HG03135 (cell line): ENCODE data around the gene ZNF576.
"Not testable (repeated sequence)": the region's sequence is repeated elsewhere in the genome, so short reads cannot be mapped to it uniquely, and the experiment has no call there.

ENCODE experiments used
- ATAC-seq: cut with Tn5 transposase; IDR thresholded peaks from one replicate; pipeline ENCODE4 v1.9.1; 2021; ENCODE audit warnings: mild to moderate bottlenecking, moderate library complexity; ENCODE audit not compliant: unreplicated experiment

The ZNF576 gene

DNA sequence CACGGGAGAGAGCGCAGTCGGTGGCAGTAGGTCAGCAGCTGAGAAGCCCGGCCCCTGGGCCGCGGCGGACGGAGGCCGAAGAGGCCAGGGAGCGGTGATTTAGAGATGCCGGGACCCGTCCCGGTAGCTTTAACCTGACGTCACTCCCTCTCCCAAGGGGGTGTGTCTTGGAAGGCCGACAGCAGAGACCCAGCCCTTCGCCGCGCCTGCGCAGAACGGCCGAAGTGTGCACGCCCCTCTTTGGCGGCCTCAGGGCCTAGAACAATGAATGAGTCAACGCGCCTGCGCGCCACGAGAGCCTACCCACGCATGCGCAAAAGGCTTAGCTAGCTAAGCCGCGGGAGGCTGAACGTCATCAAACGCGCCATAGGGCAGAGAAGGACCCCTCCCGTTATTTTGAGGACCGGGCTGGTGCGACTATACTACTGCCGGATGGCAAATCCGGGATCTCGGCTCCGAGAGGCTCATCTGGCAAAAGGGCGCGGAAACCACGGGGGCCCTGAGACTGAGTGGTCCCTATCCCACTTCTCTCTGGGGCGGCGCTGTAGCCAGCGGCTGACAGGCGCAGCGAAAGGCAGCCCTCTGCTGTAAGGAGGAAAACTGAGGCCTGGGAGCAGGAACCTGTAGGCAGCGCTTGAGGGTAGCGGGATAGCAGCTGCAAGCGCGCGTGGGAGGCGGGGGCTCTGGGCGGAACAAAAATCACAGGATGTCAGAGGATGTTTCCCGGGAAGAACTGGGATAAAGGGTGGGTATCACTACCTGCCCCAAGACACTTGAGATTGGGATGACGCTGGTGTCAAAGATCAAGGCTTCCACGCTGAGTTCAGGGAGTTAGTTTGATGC, at the start of gene ZNF576, which contains the start of gene IRGQ:
ZNF576 (plus strand) TSS at position 597 of the 843 bp plus-strand sequence. CDS start 514 bp downstream, outside the sequence.
IRGQ (minus strand) TSS at position 136 of the 843 bp plus-strand sequence. CDS start 796 bp downstream, outside the sequence.
- peak; percentile 73 for ATAC-seq

DNA sequence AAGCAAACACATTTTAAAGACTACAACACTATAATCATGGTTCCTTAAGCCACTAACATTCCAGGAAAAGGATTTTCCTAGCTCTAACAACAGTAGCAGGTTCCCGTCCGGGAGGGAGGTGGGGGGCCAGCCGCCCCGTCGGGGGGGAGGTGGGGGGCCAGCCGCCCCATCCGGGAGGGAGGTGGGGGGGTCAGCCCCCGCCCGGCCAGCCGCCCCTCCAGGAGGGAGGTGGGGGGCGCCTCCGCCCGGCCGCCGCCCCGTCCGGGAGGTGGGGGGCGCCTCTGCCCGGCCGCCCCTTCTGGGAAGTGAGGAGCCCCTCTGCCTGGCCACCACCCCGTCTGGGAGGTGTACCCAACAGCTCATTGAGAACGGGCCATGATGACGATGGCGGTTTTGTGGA, 48.5 kb upstream of the ZNF576 start:
- not testable (repeated sequence) for ATAC-seq

GRCh38 chr19:43548706-43549105, 47.7 kb upstream of the ZNF576 start:
- ATAC-seq, result no peak

GRCh38 chr19:43551399-43552197, 44.8 kb upstream of the ZNF576 start:
- no peak for ATAC-seq

DNA sequence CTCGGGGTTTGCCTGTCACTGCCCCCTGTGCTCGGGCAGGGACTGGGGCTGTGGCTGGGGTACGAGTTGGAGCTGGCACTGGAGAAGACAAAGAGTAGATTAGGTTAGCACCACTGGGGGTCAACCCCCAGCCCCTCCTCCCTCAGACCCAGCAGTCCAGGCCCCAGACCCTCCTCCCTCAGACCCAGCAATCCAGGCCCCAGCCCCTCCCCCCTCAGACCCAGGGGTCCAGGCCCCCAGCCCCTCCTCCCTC, 44.3 kb upstream of the ZNF576 start:
- no peak for ATAC-seq

DNA sequence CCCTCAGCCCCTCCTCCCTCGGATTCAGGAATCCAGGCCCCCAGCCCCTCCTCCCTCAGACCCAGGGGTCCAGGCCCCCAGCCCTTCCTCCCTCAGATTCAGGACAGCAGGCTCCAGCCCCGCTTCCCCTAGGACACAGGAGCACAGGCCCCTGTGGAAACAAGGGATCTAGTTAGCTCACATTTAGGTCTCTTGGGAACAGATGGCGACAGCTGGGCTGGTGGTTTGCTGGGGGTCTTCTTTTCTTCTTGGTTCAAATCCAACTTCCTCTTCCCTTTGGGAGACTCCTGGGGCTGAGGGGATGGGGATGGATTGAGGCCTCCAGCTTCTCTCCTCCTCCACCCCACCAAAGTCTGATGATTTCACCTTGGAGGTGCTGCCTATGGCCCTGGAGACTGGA, 43.8 kb upstream of the ZNF576 start:
- no peak for ATAC-seq

DNA sequence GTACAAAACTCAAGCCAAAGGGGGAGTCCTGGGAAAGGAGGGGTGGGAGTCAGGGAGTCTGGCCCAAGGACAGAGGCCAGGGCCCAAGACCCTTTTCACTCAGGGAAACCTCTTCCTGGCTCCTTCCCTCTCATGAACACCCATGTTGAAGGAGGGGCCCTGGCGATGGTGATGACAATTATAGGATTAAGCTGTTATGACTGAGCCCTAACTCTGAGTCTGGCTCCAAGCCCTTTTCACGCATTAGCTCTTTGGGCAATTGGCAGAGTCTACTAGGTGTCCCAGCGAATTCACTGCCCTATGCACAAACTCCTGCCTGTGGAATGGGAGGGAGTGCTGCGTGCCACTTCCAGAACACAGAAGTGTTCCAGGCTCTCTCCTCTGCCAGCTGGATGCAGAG, 42.7 kb upstream of the ZNF576 start:
- ATAC-seq, result no peak

GRCh38 chr19:43554317-43554895, 42.0 kb upstream of the ZNF576 start:
- no peak for ATAC-seq

- no peak for ATAC-seq
Measured at GRCh38 chr19:43555185-43555770, 41.1 kb upstream of the ZNF576 start.

DNA sequence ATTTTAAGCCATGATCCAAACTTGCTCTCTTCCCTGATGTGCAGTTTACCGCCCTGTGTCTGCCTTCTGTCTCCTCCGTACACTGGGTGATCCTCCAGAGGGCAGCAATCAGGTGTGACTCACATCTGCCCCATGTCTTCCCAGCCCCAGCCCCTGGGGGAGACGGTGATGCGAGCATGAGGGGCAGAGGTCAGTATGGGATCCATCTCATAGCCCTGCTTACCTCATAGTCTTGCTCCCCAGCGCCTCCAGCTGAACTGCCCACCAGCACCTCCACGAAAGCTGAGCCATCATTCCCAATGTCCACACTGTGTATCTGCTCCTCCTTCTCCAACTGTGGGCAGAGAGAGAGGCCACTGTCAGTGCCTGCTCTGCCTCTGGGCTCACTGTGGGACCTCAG, 35.7 kb upstream of the ZNF576 start:
- ATAC-seq, result no peak

DNA sequence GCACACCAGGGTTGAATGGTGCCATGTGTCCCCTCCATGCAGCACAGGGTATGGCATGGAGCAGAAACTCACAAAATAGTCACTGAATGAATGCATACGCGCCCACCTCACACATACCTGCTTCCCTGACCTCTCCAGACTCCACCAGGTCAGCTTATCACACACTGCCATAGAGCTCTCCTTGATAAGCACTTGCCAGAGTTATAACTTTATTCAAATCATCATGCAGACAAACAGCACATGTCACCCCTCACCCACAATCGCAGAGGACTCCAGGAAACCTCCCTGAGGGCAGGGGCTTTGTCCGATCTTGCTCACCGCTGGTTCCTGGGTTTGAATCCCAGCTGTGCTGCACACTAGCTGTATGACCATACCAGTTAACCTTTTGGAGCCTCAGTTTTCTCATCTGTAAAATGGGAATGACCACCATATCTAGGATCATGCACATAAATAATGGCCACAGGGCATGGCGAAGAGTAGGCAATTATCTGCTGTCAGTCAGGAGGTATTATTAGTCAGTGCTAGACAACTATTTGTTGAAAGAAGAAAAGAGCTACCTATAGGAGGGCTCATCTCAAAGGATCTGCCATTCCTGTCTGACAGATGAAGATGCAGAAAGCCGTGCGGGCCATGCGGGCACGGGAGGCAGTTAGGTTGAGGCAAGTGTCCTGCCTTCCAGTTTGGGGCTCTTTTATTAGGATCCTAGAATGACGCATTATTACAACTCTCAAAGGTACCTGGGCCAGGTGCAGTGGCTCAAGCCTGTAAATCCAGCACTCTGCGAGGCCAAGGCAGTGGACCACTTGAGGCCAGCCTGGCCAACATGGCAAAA, 35.0 kb upstream of the ZNF576 start:
- no peak for ATAC-seq

- no peak for ATAC-seq
Measured at GRCh38 chr19:43562226-43562697, 34.1 kb upstream of the ZNF576 start.

GRCh38 chr19:43562698-43563241, 33.6 kb upstream of the ZNF576 start:
- ATAC-seq, result peak; percentile 73

- no peak for ATAC-seq
Measured at GRCh38 chr19:43563816-43564457, 32.5 kb upstream of the ZNF576 start.

GRCh38 chr19:43564800-43565199, 31.6 kb upstream of the ZNF576 start:
- no peak for ATAC-seq

GRCh38 chr19:43569657-43570056, 26.7 kb upstream of the ZNF576 start:
- no peak for ATAC-seq

- ATAC-seq, result no peak
Measured at GRCh38 chr19:43570174-43570791, 26.1 kb upstream of the ZNF576 start.

DNA sequence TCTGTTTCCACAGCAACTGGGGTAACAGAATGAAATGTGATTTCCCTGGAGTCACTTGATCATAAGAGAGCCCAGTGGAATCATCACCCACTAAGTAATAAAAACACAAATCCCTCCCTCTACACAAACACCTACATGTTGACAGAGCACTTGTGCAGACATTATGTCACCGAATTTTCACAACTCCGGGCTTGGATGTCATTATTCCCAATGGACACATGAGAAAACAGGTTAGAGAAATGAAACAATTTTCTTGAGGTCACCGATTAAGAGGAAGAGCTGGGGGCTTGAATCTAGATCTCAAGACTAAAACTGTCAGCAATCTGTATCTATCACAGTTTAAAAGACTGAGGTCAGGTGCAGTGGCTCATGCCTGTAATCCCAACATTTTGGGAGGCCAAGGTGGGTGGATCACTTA, 24.2 kb upstream of the ZNF576 start:
- no peak for ATAC-seq
